Right lobe of liver (tissue), 6 donors: ENCODE data around the gene TPST2. TPM values are rescaled to one million over a fixed set of nuclear protein-coding genes. Genes with fewer than 3 reads are reported as not detected.

Experiments
- ATAC-seq, 4 donors: fragments of 200-7000 bp; cut with Tn5 transposase; one replicate each; pipeline ENCODE4 v1.9.1; 2020; ENCODE audit warnings: mild to moderate bottlenecking in 4 of 4, moderate library complexity in 4 of 4
- DNase-seq, 3 donors: peaks; one replicate each; pipeline ENCODE4 v3.0.0-alpha.2; 2020
- H3K27ac ChIP-seq, 3 donors: fragments of 200-600 bp; one replicate each; pipeline ENCODE4 v1.8.0; 2022
- H3K27me3 ChIP-seq, 2 donors: fragments of 200-600 bp; one replicate each; pipeline ENCODE4 v1.8.0; 2022
- H3K36me3 ChIP-seq, 4 donors: fragments of 200-600 bp; sonication (generic) in 1 of 4; one replicate each; pipeline versions ENCODE4 v1.5.1 to v1.8.0; 2017 to 2022; ENCODE audit warnings: control low read depth in 1 of 4
- H3K4me1 ChIP-seq, 4 donors: fragments of 200-600 bp; sonication (generic) in 1 of 4; one replicate each; pipeline versions ENCODE4 v1.5.1 to v1.8.0; 2017 to 2022; ENCODE audit warnings: control low read depth in 1 of 4
- H3K4me3 ChIP-seq, 3 donors: fragments of 200-600 bp; one replicate each; pipeline ENCODE4 v1.8.0; 2022
- H3K9me3 ChIP-seq, 4 donors: fragments of 200-600 bp; sonication (generic) in 1 of 4; one replicate each; pipeline versions ENCODE4 v1.5.1 to v1.8.0; 2017 to 2022; ENCODE audit warnings: control low read depth in 1 of 4
- CTCF ChIP-seq, 4 donors: fragments of 200-600 bp in 3 of 4; fragments of 450-650 bp in 1 of 4; IDR thresholded peaks; one replicate each; pipeline versions ENCODE4 v1.5.1 to v1.8.0; 2016 to 2022; ENCODE audit warnings: antibody characterized with exemption in 4 of 4, mild to moderate bottlenecking in 2 of 4
- POLR2A ChIP-seq: fragments of 450-650 bp; IDR thresholded peaks from one replicate; pipeline ENCODE4 v1.6.1; 2017; ENCODE audit warnings: antibody characterized with exemption, mild to moderate bottlenecking
- WGBS: methylation state at CpG from one replicate; pipeline ENCODE4 v1.1.6; 2018; ENCODE audit warnings: low coverage, low lambda C conversion rate; ENCODE audit not compliant: insufficient coverage; ENCODE audit errors: missing lambda C conversion rate; 5-methylcytosine and 5-hydroxymethylcytosine counted together
- intact Hi-C, 2 donors: fragments of 100-400 bp; cut with DNase I; formaldehyde crosslinking; loops; one replicate each; pipeline versions ENCODE4 v1.11.2 to v1.14.1; 2022
- total RNA-seq, 6 experiments: library from RNA; depleted of rRNA in 2 of 6; stranded (reverse); fragments of >200 nt in 2 of 6; fragmentation: NEBNext Ultra II Directional in 3 of 6; extraction: Animal tissue kit (Norgen Biotek cat#: 25700) in 3 of 6; gene quantifications; one replicate each; pipeline versions ENCODE4 v1.1.0 to v1.2.4, GENCODE V29; 2016 to 2023
- donor health status: DM: no; HTN: yes; CAD: no.
- donor health status: DM: no; HTN: no; CAD: no.
- donor health status: DM: no; HTN: no; CAD: no.
- donor health status: DM: no; HTN: yes; CAD: no.
- donor health status: DM: no; HTN: yes; CAD: no.

Gene TPST2
- total RNA-seq, 6 experiments from 2014 or later = 53.2 to 117 (median 66.9) TPM

- DNase-seq (no peak), ATAC-seq (peak; percentile 31 to 74 (median 42))
- no peak overlapping the region for H3K27ac ChIP-seq
- intact Hi-C loops = no loop called here
- H3K9me3 ChIP-seq = no peaks in the 10 kb centered on the region
- no peaks in the 10 kb centered on the region for H3K4me1 ChIP-seq
- H3K4me3 ChIP-seq = no peak overlapping the region
- no peak for TF ChIP-seq POLR2A
- no peaks in the 10 kb centered on the region for H3K27me3 ChIP-seq
- 49% methylated on average over 4 of the region's 8 CpGs for WGBS
- no peaks in the 10 kb centered on the region for H3K36me3 ChIP-seq
Observed at GRCh38 chr22:26632422-26633155, 42.7 kb upstream of the TPST2 start.

- no peak for ATAC-seq
- H3K9me3 ChIP-seq = no peaks in the 10 kb centered on the region
- H3K36me3 ChIP-seq = no peaks in the 10 kb centered on the region
- no peak for TF ChIP-seq CTCF (IDR thresholded peaks at IDR 0.05)
- no peak for TF ChIP-seq POLR2A
- 92% methylated on average over 4 of the region's 4 CpGs for WGBS
- intact Hi-C loops = no loop called here
- DNase-seq = no peak
- no peak overlapping the region for H3K27ac ChIP-seq
- no peaks in the 10 kb centered on the region for H3K27me3 ChIP-seq
- no peaks in the 10 kb centered on the region for H3K4me1 ChIP-seq
- H3K4me3 ChIP-seq = no peak overlapping the region
Observed at GRCh38 chr22:26631282-26631681, 41.4 kb upstream of the TPST2 start.

- no peak for ATAC-seq
- intact Hi-C loops = no loop called here
- H3K9me3 ChIP-seq = no peaks in the 10 kb centered on the region
- no peak overlapping the region for H3K4me3 ChIP-seq
- no peak overlapping the region for H3K27ac ChIP-seq
- no peaks in the 10 kb centered on the region for H3K27me3 ChIP-seq
- H3K4me1 ChIP-seq = no peaks in the 10 kb centered on the region
- 89% methylated on average over 14 of the region's 18 CpGs for WGBS
- H3K36me3 ChIP-seq = no peaks in the 10 kb centered on the region
- TF ChIP-seq POLR2A = no peak
- TF ChIP-seq CTCF (IDR thresholded peaks at IDR 0.05) = no peak
- no peak for DNase-seq
Observed at GRCh38 chr22:26629988-26630761, 40.2 kb upstream of the TPST2 start.

GRCh38 chr22:26624803-26625202 lies 34.9 kb upstream of the TPST2 start:
- 100% methylated on average over 1 of the region's 12 CpGs for WGBS
- H3K27me3 ChIP-seq = no peaks in the 10 kb centered on the region
- H3K36me3 ChIP-seq = no peaks in the 10 kb centered on the region
- no peaks in the 10 kb centered on the region for H3K9me3 ChIP-seq
- ATAC-seq = no peak
- no peak for DNase-seq
- intact Hi-C loops = no loop called here
- no peak overlapping the region for H3K4me3 ChIP-seq
- no peak for TF ChIP-seq CTCF (IDR thresholded peaks at IDR 0.05)
- TF ChIP-seq POLR2A = no peak
- no peaks in the 10 kb centered on the region for H3K4me1 ChIP-seq
- no peak overlapping the region for H3K27ac ChIP-seq

GRCh38 chr22:26623984-26624383 lies 34.1 kb upstream of the TPST2 start:
- WGBS = 87% methylated on average over 1 of the region's 1 CpG
- intact Hi-C loops = no loop called here
- H3K36me3 ChIP-seq = no peaks in the 10 kb centered on the region
- TF ChIP-seq POLR2A (no peak), CTCF (IDR thresholded peaks at IDR 0.05) (no peak)
- H3K27ac ChIP-seq = no peak overlapping the region
- no peak for ATAC-seq
- no peaks in the 10 kb centered on the region for H3K27me3 ChIP-seq
- no peaks in the 10 kb centered on the region for H3K4me1 ChIP-seq
- no peaks in the 10 kb centered on the region for H3K9me3 ChIP-seq
- no peak overlapping the region for H3K4me3 ChIP-seq
- DNase-seq = no peak
